HAP-1 (cell line): ENCODE data around the gene RAD51B.

Experiments
- DNase-seq, 2 experiments: peaks; one replicate each; pipeline ENCODE4 v3.0.0-alpha.2; 2016 to 2020; ENCODE audit warnings: low spot score in 2 of 2
- H3K27me3 ChIP-seq: fragments of 250-450 bp; sonication (Bioruptor Pico); 2 replicates; pipeline ENCODE4 v1.5.1; 2020; ENCODE audit warnings: low read depth, mild to moderate bottlenecking, moderate library complexity
- H3K36me3 ChIP-seq: fragments of 250-450 bp; sonication (Bioruptor Pico); replicated peaks from 2 replicates; pipeline ENCODE4 v1.5.1; 2020; ENCODE audit warnings: mild to moderate bottlenecking
- H3K4me1 ChIP-seq: fragments of 250-450 bp; sonication (Bioruptor Pico); 2 replicates; pipeline ENCODE4 v1.5.1; 2020; ENCODE audit warnings: mild to moderate bottlenecking
- H3K4me3 ChIP-seq: fragments of 250-450 bp; sonication (Bioruptor Pico); 2 replicates; pipeline ENCODE4 v1.5.1; 2020; ENCODE audit warnings: mild to moderate bottlenecking, moderate library complexity
- H3K9me3 ChIP-seq: fragments of 250-450 bp; sonication (Bioruptor Pico); 2 replicates; pipeline ENCODE4 v1.5.1; 2020; ENCODE audit warnings: mild to moderate bottlenecking, moderate library complexity
- in situ Hi-C: fragments of 300-500 bp; cut with MboI; formaldehyde crosslinking; loops from 3 replicates; pipeline ENCODE4 v1.14.3; 2020; ENCODE audit warnings: low sequenced_read_pairs, inconsistent platforms, mixed read lengths

RAD51B gene

DNA sequence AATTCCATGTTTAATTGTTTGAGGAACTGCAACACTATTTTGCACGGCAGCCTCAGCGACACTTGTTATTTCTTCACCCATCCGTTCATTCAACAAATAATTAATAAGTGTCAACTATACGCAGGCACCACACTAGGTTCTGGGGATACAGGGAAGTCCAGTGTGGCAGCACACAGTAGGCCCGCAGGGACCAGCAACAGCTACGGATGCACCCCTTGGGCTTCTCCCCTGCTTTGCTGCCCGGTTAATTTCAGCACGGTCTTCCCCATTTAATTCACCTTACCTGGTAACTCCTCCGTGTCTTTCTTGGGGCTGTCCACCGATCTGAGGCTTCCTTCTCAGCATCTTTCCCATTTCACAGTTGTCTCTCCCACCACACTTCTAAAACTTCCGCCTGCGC, 925.0 kb downstream of the RAD51B start:
- DNase-seq, result no peak
- no peaks in the 10 kb centered on the region for H3K9me3 ChIP-seq
- H3K36me3 ChIP-seq, result no peaks in the 10 kb centered on the region
- in situ Hi-C loops, result no loop called here
- H3K4me3 ChIP-seq, result no peak overlapping the region
- H3K27me3 ChIP-seq, result no peaks in the 10 kb centered on the region; the same call in 1 of the 2 replicates
- H3K4me1 ChIP-seq, result peaks cover 11% of the 10 kb centered on the region

DNA sequence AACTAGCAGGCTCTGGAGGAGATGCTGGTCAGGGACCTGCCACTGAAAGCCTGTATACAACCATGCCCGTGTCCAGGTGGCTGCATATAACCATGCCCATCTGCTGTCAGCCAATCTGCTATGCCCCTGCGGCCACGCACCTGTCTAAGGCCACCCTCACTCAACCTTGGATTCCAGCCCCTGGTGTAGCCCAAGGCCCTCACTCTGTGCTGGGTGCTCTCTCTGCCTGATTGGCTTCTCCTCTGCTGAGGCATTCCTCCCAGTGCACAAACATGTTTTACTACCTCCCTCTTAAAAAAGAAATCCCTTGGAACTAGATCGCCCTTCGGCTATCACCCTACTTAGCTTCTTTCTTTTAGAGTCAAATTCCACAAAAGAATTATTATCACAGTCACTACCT, 927.8 kb downstream of the RAD51B start:
- no peaks in the 10 kb centered on the region for H3K36me3 ChIP-seq
- H3K9me3 ChIP-seq, result no peaks in the 10 kb centered on the region
- in situ Hi-C loops, result no loop called here
- no peak for DNase-seq
- no peak overlapping the region for H3K4me3 ChIP-seq
- H3K4me1 ChIP-seq, result peaks cover 14% of the 10 kb centered on the region
- H3K27me3 ChIP-seq, result no peaks in the 10 kb centered on the region; the same call in 1 of the 2 replicates

DNA sequence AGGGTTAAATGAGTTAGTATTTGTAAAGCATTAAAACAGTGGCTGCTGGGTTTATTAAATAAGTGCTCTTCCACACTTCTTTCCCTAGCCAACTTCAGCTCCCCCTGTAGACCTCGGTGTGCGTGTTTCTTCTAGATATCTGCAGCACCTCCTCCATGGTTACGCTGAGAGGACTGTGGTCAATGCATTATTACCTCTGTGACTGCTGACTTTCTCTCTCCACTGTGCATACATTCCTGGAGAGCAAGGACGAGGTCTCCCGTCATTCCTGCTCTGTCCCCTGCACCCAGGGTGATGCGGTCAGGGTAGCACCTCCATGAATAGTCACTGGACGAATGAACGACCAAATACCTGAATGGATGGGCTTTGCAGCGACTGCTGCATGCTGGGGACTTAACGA, 928.7 kb downstream of the RAD51B start:
- no peaks in the 10 kb centered on the region for H3K9me3 ChIP-seq
- no peak for DNase-seq
- no peaks in the 10 kb centered on the region for H3K36me3 ChIP-seq
- H3K4me1 ChIP-seq, result peaks cover 14% of the 10 kb centered on the region
- H3K4me3 ChIP-seq, result no peak overlapping the region
- in situ Hi-C loops, result no loop called here
- no peaks in the 10 kb centered on the region; the same call in 1 of the 2 replicates for H3K27me3 ChIP-seq

DNA sequence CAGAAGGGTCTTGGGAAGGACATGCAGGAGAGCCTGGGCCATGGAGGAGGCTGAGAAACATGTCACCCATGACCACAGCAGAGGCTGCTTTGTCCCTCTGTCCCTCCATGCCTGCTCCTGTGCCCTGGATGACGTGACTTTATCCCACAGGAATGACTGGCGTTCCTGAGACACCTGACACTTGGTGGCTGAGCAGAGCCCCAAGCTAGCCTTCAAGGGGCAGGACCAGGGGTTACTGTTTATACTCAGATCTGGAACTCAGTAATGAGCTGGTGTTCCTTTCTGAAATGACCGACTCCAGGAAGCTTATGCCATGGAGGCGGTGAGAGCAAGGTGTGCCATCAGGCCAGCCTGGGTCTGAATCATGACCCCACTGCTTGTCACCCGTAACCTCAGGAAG, 929.1 kb downstream of the RAD51B start:
- no peak overlapping the region for H3K4me3 ChIP-seq
- in situ Hi-C loops, result no loop called here
- DNase-seq, result no peak
- H3K36me3 ChIP-seq, result no peaks in the 10 kb centered on the region
- H3K4me1 ChIP-seq, result peaks cover 14% of the 10 kb centered on the region
- no peaks in the 10 kb centered on the region for H3K9me3 ChIP-seq
- H3K27me3 ChIP-seq, result no peaks in the 10 kb centered on the region; the same call in 1 of the 2 replicates

DNA sequence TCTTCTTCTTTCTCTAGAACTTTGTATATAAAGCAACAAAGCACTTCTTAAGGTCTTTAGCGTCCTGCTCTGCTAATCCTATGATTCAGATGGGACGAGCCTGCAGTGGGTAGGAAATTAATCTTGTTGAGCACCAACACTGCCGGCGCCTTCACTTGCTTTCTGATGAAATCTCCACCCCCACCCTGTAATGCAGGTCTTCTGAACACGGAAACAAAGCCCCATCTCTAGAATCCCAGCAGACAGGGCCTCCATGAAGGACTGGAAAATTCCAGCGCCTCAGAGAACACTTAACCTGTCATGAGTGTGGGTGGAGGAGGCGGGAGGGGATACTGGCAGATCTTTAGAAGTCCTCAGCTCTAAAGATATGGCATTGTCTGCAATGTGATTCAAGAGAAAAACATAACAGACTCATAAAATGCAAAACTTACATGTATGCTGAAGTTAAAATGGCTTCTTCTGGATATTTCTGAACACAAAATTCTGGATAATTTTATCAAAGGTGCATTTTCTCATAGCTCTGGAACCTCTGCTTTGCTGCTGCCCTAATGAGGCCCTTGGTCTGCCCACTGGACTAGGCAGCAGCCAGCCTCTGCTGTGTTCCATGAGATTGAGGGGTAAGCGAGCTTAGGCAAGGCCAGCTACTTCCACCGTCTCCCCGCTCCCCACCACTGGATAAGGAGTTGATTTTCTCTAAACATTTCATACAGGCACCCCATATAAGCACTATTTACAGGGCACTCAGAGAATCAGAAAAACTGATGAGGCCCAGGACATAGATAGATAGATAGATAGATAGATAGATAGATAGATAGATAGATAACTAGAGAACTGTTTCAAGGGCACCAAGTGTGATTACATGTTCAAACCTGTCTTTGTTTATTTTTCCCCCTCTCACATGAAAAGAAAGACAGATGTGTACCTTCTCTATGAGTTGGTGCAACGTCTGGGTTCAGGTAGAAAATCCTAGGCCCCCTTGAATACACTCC, 930.2 kb downstream of the RAD51B start:
- no peaks in the 10 kb centered on the region for H3K27me3 ChIP-seq
- H3K9me3 ChIP-seq, result no peaks in the 10 kb centered on the region
- no peak overlapping the region for H3K4me3 ChIP-seq
- no peaks in the 10 kb centered on the region for H3K36me3 ChIP-seq
- H3K4me1 ChIP-seq, result peaks cover 14% of the 10 kb centered on the region
- DNase-seq, result peak; percentile 41 to 54
- in situ Hi-C loops, result no loop called here

DNA sequence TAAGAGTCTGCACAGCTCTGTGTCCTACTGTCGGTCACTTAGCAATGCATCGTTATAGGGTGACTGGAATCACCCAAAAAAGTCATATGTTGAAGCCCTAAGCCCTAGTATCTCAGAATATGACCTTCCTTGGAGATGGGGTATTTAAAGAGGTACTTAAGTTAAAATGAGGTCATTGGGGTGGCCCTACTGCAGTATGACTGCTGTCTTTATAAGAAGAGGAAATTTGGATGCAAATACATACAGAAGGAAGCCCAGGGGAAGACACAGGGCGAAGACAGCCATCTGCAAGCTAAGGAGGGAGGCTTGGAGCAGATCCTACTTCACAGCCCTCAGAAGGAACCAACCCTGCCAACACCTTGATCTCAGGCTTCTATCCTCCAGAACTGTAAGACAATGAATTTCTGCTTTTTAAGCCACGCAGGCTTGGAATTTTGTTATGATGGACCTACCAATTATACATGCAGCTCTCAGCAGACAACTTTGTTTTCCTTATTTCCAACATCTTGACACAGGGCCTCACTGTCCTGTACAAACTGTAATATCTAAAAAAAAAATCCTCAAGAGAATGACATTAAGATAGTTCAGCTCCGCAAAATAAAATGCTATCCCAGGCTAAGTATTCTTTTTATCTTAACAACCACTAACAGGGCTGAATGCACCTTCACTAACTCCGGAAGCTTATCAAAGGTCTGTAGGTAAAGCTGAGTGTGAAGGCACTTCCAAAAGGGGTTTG, 932.9 kb downstream of the RAD51B start:
- no peak overlapping the region for H3K4me3 ChIP-seq
- peaks cover 9% of the 10 kb centered on the region; the same call in 1 of the 2 replicates for H3K4me1 ChIP-seq
- in situ Hi-C loops, result no loop called here
- DNase-seq, result no peak
- no peaks in the 10 kb centered on the region for H3K36me3 ChIP-seq
- H3K27me3 ChIP-seq, result no peaks in the 10 kb centered on the region
- no peaks in the 10 kb centered on the region for H3K9me3 ChIP-seq

DNA sequence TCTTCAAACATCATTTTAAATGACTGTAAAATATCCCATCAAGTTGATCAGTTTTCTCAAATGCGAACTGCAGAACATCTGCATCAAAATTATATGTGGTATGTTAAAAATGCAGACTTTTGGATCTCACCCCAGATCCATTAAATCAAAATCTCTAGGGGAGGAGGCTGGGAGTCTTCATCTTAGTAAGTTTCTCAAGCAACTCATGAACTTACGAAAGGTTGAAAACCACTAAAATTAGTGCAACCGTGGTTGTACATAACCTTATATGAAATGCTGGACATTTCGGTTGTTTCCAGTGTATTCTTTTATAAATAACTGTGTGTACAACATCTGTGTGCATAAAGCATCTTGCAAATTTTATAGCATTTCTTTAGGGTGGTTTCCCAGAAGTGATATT, 934.1 kb downstream of the RAD51B start:
- no peaks in the 10 kb centered on the region for H3K27me3 ChIP-seq
- H3K9me3 ChIP-seq, result no peaks in the 10 kb centered on the region
- no peaks in the 10 kb centered on the region for H3K36me3 ChIP-seq
- DNase-seq, result no peak
- H3K4me3 ChIP-seq, result no peak overlapping the region
- H3K4me1 ChIP-seq, result peaks cover 9% of the 10 kb centered on the region; the same call in 1 of the 2 replicates
- in situ Hi-C loops, result no loop called here

DNA sequence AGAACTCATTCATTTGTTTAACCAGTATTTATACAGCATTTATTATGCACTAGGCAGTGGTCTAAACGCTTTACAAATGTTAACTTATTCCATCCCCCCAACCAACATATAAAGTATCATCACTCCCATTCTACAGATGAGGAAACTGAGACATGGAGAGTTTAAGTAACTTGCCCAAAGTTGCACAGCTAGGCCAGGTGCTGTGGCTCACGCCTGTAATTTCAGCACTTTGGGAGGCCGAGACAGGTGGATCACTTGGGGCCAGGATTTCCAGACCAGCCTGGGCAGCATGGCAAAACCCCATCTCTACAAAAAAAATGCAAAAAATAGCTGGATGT, 935.4 kb downstream of the RAD51B start:
- Histone ChIP-seq H3K4me3 (no peak overlapping the region), H3K27me3 (no peaks in the 10 kb centered on the region), H3K9me3 (no peaks in the 10 kb centered on the region), H3K36me3 (no peaks in the 10 kb centered on the region), H3K4me1 (no peaks in the 10 kb centered on the region; the same call in 1 of the 2 replicates)
- no peak for DNase-seq
- in situ Hi-C loops, result no loop called here

DNA sequence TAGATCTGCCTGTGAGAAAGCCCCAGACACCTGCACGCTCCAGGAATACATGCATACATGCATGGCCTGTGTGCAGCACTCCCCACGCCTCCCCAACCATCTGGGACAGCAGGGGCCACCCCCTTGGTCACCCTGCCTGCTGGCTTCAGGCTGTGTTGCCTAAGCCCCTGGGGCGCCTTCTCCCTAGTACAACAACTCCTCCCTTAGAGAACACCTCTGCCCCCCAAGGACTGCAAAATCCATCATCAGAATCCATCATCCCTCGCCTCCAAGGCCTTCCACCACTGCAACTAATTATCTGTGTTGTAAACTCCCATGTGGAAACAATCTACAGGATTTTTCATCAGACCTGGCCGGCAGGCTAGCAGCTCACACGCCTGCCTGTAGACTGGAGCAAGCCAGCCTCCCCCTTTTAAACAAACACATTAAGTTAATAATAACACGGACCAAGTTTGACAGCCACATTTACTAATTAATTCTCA, 936.5 kb downstream of the RAD51B start:
- Histone ChIP-seq H3K27me3 (no peaks in the 10 kb centered on the region), H3K9me3 (no peaks in the 10 kb centered on the region), H3K4me3 (no peak overlapping the region), H3K4me1 (no peaks in the 10 kb centered on the region), H3K36me3 (no peaks in the 10 kb centered on the region)
- no peak for DNase-seq
- in situ Hi-C loops, result no loop called here

DNA sequence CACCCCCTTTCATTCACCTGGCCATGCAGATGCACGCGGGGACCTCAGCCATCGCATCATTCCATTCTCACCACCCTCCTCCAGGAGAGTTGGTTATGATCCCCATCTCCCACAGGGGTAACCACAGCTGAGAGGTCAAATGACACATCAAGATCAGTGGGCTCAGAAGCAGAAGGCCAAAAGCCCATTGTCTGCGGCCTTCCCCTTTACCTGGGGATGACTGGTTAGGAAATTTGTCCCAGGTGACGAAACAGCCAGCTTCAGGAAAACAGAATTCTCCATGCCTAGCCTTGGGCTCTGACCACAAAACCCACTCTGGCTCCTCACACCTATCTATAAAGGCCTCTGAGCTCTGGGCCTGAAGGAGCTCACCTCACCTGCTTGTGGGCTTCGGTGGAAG, 937.2 kb downstream of the RAD51B start:
- Histone ChIP-seq H3K4me3 (no peak overlapping the region), H3K27me3 (no peaks in the 10 kb centered on the region), H3K9me3 (no peaks in the 10 kb centered on the region), H3K36me3 (no peaks in the 10 kb centered on the region), H3K4me1 (no peaks in the 10 kb centered on the region)
- in situ Hi-C loops, result no loop called here
- no peak for DNase-seq

DNA sequence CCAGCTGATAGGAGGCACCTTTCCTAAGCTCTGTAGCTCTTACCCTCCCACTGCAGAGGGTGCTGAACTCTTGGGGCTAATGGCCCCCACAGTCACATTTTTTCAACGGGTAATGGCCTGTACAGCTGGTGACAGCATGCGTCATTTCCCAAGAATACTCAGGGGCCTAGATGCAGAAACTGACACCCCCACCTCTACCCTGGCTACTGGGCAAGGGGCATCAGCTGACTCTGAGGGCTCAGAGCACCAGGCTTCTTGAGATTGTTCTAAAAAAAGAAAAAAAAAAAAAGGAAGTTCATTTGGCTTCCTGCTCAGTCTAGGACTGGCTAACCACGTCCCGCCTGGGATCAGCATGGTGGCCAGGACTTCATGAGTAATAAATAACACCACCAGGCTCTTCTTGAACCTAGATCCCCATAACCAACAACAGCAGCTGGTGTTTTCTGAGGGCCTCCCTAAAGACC, 938.1 kb downstream of the RAD51B start:
- no peaks in the 10 kb centered on the region for H3K9me3 ChIP-seq
- in situ Hi-C loops, result no loop called here
- no peaks in the 10 kb centered on the region for H3K36me3 ChIP-seq
- no peaks in the 10 kb centered on the region for H3K4me1 ChIP-seq
- DNase-seq, result no peak
- no peak overlapping the region for H3K4me3 ChIP-seq
- H3K27me3 ChIP-seq, result no peaks in the 10 kb centered on the region

DNA sequence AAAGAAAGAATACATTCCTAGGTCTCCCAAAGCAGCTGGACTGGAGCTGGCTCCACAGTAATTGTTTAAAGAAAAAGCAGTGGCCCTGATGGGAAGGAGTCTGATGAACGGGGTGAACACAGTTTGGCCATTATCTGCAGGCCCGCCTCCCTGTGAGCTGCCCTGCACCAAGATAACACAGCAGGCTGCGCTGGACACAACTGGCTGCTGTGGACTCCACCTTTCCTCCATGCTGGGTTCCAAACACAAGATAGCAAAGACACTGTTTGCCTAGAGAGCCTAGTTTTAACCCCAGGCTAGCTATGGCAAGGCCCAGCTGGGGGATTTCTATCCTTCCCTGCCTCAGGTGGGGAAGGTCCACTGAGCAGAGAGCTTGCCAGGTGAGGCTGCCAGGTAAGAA, 938.7 kb downstream of the RAD51B start:
- in situ Hi-C loops, result no loop called here
- DNase-seq, result no peak
- H3K27me3 ChIP-seq, result no peaks in the 10 kb centered on the region
- H3K4me1 ChIP-seq, result no peaks in the 10 kb centered on the region
- H3K4me3 ChIP-seq, result no peak overlapping the region
- H3K36me3 ChIP-seq, result no peaks in the 10 kb centered on the region
- no peaks in the 10 kb centered on the region for H3K9me3 ChIP-seq

DNA sequence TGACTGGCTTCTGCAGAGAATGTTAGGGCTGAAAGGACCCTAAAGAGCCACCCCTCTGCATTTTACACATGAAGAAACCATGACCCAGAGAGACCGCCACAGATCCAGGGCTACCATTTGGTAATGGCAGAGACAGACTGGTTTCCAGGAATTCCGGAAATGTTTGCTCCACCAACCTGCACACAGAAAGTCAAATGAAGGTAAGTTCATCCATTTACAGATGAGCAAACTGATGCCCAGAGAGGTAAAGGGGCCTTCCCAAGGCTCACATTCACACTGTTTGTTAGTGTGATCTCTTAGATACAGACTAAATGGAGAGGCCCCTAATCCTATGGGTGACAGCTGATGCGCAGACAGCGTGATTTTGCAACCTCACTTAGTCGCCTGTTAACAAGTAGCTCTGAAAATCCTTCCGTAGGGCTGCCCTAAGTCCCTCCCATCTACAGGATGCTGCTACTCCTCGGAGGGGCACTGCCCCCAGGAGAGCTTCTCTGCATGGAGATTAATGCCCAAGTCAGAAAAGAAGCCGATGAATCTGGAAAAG, 939.5 kb downstream of the RAD51B start:
- H3K4me1 ChIP-seq, result no peaks in the 10 kb centered on the region
- in situ Hi-C loops, result no loop called here

DNA sequence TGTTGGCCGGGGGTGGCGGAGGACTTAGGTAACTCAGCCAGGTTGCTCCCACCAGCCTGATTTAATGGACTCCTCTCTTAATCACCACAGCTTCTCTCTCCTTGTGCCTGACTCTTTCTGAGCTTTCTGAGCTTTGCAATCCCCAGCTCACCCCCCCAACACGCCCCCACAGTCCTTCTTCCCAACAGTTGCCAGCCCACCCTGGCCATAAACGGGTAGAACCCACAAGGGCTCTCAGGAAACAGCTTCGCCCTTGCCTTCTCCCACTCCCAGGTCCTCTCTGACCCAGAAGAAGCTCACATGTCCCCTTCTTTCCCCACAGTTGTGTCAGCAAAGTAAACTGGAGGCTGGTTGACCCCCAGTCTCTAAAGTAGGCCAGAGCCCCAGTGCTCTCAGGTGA, 940.4 kb downstream of the RAD51B start:
- Histone ChIP-seq H3K4me3 (no peak overlapping the region), H3K9me3 (no peaks in the 10 kb centered on the region), H3K27me3 (no peaks in the 10 kb centered on the region), H3K36me3 (no peaks in the 10 kb centered on the region), H3K4me1 (no peaks in the 10 kb centered on the region)
- no peak for DNase-seq
- in situ Hi-C loops, result no loop called here

More for the DNA sequence above, 939.5 kb downstream of the RAD51B start:
- Histone ChIP-seq H3K36me3 (no peaks in the 10 kb centered on the region), H3K4me3 (no peak overlapping the region), H3K9me3 (no peaks in the 10 kb centered on the region), H3K27me3 (no peaks in the 10 kb centered on the region)
- DNase-seq, result no peak
